GM12878 (cell line): Measurements from ENCODE around the gene DOHH. TPM values are rescaled to one million over a fixed set of nuclear protein-coding genes. Genes with fewer than 3 reads are reported as not detected.

ENCODE experiments used
- ATAC-seq: fragments of 200-7000 bp; cut with Tn5 transposase; 3 replicates; pipeline ENCODE4 v1.9.1; 2020; ENCODE audit warnings: mild to moderate bottlenecking, moderate library complexity
- BruUV-seq: library from RNA; stranded (reverse); fragments of 400-500 nt; replicated peaks from 2 replicates; lab custom pipeline; 2021; lab: Mats Ljungman, UMichigan
- CTCF ChIA-PET: fragments of 300-600 bp; sonication (Branson Sonifier 250); formaldehyde crosslinking; extraction: SDS; loops from one replicate; lab custom pipeline; 2021; ENCODE audit warnings: inconsistent platforms; lab: Yijun Ruan, JAX
- POLR2A ChIA-PET: fragments of 350-600 bp; formaldehyde crosslinking; extraction: SDS; loops from one replicate; lab custom pipeline; 2021; ENCODE audit warnings: inconsistent platforms; lab: Charles Lee
- RAD21 ChIA-PET: fragments of 300-600 bp; sonication (Branson Sonifier 250); formaldehyde crosslinking; loops from one replicate; lab custom pipeline; 2023; ENCODE audit warnings: antibody characterized with exemption; ENCODE audit not compliant: unreplicated experiment; lab: Charles Lee
- SMC1A ChIA-PET: fragments of 300-600 bp; sonication (Branson Sonifier 250); formaldehyde crosslinking; loops from one replicate; lab custom pipeline; 2023; ENCODE audit not compliant: unreplicated experiment, uncharacterized antibody; lab: Charles Lee
- DNase-seq: peaks from one replicate; pipeline ENCODE4 v3.0.0-alpha.2; 2011; ENCODE audit warnings: low read depth, low spot score
- FAIRE-seq: peaks from 3 replicates; lab custom pipeline; 2011; peaks lifted over from hg19 to GRCh38; lab: Jason Lieb, UNC
- H2AFZ ChIP-seq: 2 replicates; pipeline ENCODE4 v1.6.0; 2011; ENCODE audit warnings: low read depth, low read length, control low read depth; ENCODE audit not compliant: control insufficient read depth
- H3K27ac ChIP-seq: 2 replicates; pipeline ENCODE4 v1.5.1; 2011; ENCODE audit warnings: control low read depth; ENCODE audit not compliant: control insufficient read depth, insufficient read depth
- H3K27me3 ChIP-seq, 2 experiments: replicated peaks in 1 of 2; 2 replicates each; pipeline versions ENCODE4 v1.6.0 to v1.6.1; 2011; ENCODE audit warnings: low read length in 1 of 2; ENCODE audit not compliant: control insufficient read depth in 2 of 2, insufficient read depth in 2 of 2
- H3K36me3 ChIP-seq, 2 experiments: 2 replicates each; pipeline ENCODE4 v1.5.1; 2011; ENCODE audit warnings: low read length in 1 of 2; ENCODE audit not compliant: control insufficient read depth in 2 of 2, insufficient read depth in 2 of 2
- H3K4me1 ChIP-seq: 2 replicates; pipeline ENCODE4 v1.6.1; 2011; ENCODE audit warnings: mild to moderate bottlenecking, low read length, moderate library complexity, mixed read lengths; ENCODE audit not compliant: control insufficient read depth, insufficient read depth
- H3K4me2 ChIP-seq: 2 replicates; pipeline ENCODE4 v1.6.0; 2011; ENCODE audit warnings: control low read depth; ENCODE audit not compliant: control insufficient read depth, insufficient read depth
- H3K4me3 ChIP-seq: fragments of 200-600 bp; sonication (generic); 2 replicates; pipeline ENCODE4 v1.5.1; 2016
- H3K79me2 ChIP-seq: 2 replicates; pipeline ENCODE4 v1.6.0; 2011; ENCODE audit warnings: low read length; ENCODE audit not compliant: control insufficient read depth, insufficient read depth
- H3K9ac ChIP-seq: 2 replicates; pipeline ENCODE4 v1.8.0; 2011; ENCODE audit warnings: low read length, control low read depth, mixed read lengths; ENCODE audit not compliant: control insufficient read depth, insufficient read depth
- H3K9me3 ChIP-seq: replicated peaks from 3 replicates; pipeline ENCODE4 v1.5.1; 2011; ENCODE audit warnings: mild to moderate bottlenecking, low read length; ENCODE audit not compliant: control insufficient read depth, insufficient read depth
- H4K20me1 ChIP-seq: 2 replicates; pipeline ENCODE4 v1.6.0; 2011; ENCODE audit not compliant: control insufficient read depth, insufficient read depth
- CBX5 ChIP-seq: sonication (generic); IDR thresholded peaks from 2 replicates; pipeline ENCODE4 v1.6.1; 2016; ENCODE audit warnings: low read depth, moderate library complexity, mild to moderate bottlenecking, inconsistent platforms
- ETV6 ChIP-seq, 2 experiments: fragments of 450-650 bp in 1 of 2; IDR thresholded peaks in 1 of 2; conservative IDR thresholded peaks in 1 of 2; 2 replicates each; pipeline ENCODE4 v1.6.1; 2014; ENCODE audit warnings: antibody characterized with exemption in 1 of 2, borderline replicate concordance in 1 of 2, low read depth in 1 of 2, mild to moderate bottlenecking in 1 of 2, moderate library complexity in 1 of 2
- IRF4 ChIP-seq: IDR thresholded peaks from 2 replicates; pipeline ENCODE4 v1.6.1; 2011; ENCODE audit warnings: low read depth, low read length
- JUND ChIP-seq: IDR thresholded peaks from 2 replicates; pipeline ENCODE4 v1.6.1; 2012; ENCODE audit warnings: low read depth, mild to moderate bottlenecking, low read length, improper control_type of control experiment, moderate library complexity
- KDM1A ChIP-seq: fragments of 200-600 bp; sonication (generic); IDR thresholded peaks from 2 replicates; pipeline ENCODE4 v1.6.1; 2016; ENCODE audit warnings: borderline replicate concordance
- MTA2 ChIP-seq: fragments of 450-650 bp; IDR thresholded peaks from 2 replicates; pipeline ENCODE4 v1.6.1; 2016; ENCODE audit warnings: low read depth, mild to moderate bottlenecking, moderate library complexity
- MYC ChIP-seq: IDR thresholded peaks from 2 replicates; pipeline ENCODE4 v1.6.1; 2011; ENCODE audit warnings: mild to moderate bottlenecking, low read length, moderate library complexity, inconsistent platforms; ENCODE audit not compliant: insufficient read depth, insufficient replicate concordance, insufficient read length, severe bottlenecking
- NFXL1 ChIP-seq: fragments of 450-650 bp; IDR thresholded peaks from 2 replicates; pipeline ENCODE4 v1.6.1; 2017; ENCODE audit warnings: antibody characterized with exemption, mild to moderate bottlenecking, borderline replicate concordance
- NKRF ChIP-seq: fragments of 450-650 bp; conservative IDR thresholded peaks from 2 replicates; pipeline ENCODE4 v1.6.1; 2017; ENCODE audit warnings: mild to moderate bottlenecking, moderate library complexity
- POLR2A ChIP-seq: IDR thresholded peaks from 2 replicates; pipeline ENCODE4 v1.6.1; 2011; ENCODE audit warnings: low read depth, mild to moderate bottlenecking, low read length
- POLR2AphosphoS2 ChIP-seq: IDR thresholded peaks from 2 replicates; pipeline ENCODE4 v1.6.1; 2011; ENCODE audit warnings: low read depth, mild to moderate bottlenecking, low read length, improper control_type of control experiment, moderate library complexity
- SREBF2 ChIP-seq: IDR thresholded peaks from 2 replicates; pipeline ENCODE4 v1.6.1; 2012; ENCODE audit warnings: mild to moderate bottlenecking, low read length
- ZBED1 ChIP-seq: IDR thresholded peaks from 2 replicates; pipeline ENCODE4 v1.6.1; 2016; ENCODE audit warnings: borderline replicate concordance
- ZNF687 ChIP-seq: fragments of 450-650 bp; IDR thresholded peaks from 2 replicates; pipeline ENCODE4 v1.6.1; 2017; ENCODE audit warnings: mild to moderate bottlenecking, moderate library complexity
- WGBS: methylation state at CpG from one replicate; pipeline ENCODE4 v1.1.6; 2016; ENCODE audit warnings: low lambda C conversion rate; ENCODE audit not compliant: insufficient replicate concordance, insufficient coverage; ENCODE audit errors: missing lambda C conversion rate; 5-methylcytosine and 5-hydroxymethylcytosine counted together
- in situ Hi-C: fragments of 300-500 bp; cut with MboI; formaldehyde crosslinking; loops from 9 replicates; pipeline ENCODE4 v1.14.3; 2018; ENCODE audit warnings: mixed read lengths
- intact Hi-C: fragments of 100-400 bp; cut with micrococcal nuclease; formaldehyde crosslinking; loops from one replicate; pipeline ENCODE4 v1.14.2; 2022; ENCODE audit not compliant: unreplicated experiment
- polyA plus RNA-seq, 11 experiments: library from polyadenylated mRNA; depleted of rRNA in 4 of 11; unstranded in 6 of 11; stranded (reverse) in 5 of 11; fragments of >200 nt; fragmentation: Nextera tagmentation in 4 of 11; fragmentation: Illumina TruSeq in 1 of 11; extraction: Ambion mirVana in 4 of 11; extraction: Trizol in 1 of 11; gene quantifications; 1 replicate in 1 of 11; 2 replicates in 10 of 11; pipeline versions ENCODE4 v1.2.1 to v1.2.3, GENCODE V29; 2011 to 2016; ENCODE audit warnings: inconsistent platforms in 2 of 11, missing spikeins in 2 of 11, low read depth in 1 of 11
- total RNA-seq, 4 experiments: library from RNA; depleted of rRNA in 3 of 4; stranded (reverse); fragments of >200 nt in 3 of 4; fragmentation: Illumina TruSeq in 1 of 4; extraction: Trizol in 1 of 4; gene quantifications; 2 replicates each; pipeline versions ENCODE4 v1.2.1 to v1.2.3, GENCODE V29; 2013 to 2021
- TF ChIP-seq, protein P1 (sequence below): IDR thresholded peaks from 2 replicates; pipeline ENCODE4 v1.6.1; 2011; ENCODE audit warnings: borderline replicate concordance, low read depth, mild to moderate bottlenecking, moderate library complexity, mixed read lengths, low read length; ENCODE audit not compliant: insufficient read depth; ENCODE audit errors: extremely low read length

The DOHH gene
- total and polyA plus RNA-seq, 10 of the 15 experiments (the other 5 are each of a cell fraction or from before 2014, with no cell fraction given), result 0.11 to 28.6 (median 11.7) TPM

GRCh38 chr19:3523361-3524077 lies 23.0 kb upstream of the DOHH start:
- POLR2A ChIA-PET, result no interaction called here
- BruUV-seq, result no TSS peak
- H3K36me3 ChIP-seq, result peaks cover 5 to 45% of the 10 kb centered on the region in 2 experiments; a peak in 3 of 4 replicates
- H3K9ac ChIP-seq, result no peak overlapping the region
- ATAC-seq (no peak), FAIRE-seq (no peak), DNase-seq (no peak)
- H3K4me1 ChIP-seq, result no peaks in the 10 kb centered on the region
- H3K27ac ChIP-seq, result no peak overlapping the region
- SMC1A ChIA-PET, result no interaction called here
- WGBS, result 96% methylated on average over 21 of the region's 21 CpGs
- no peaks in the 10 kb centered on the region for H4K20me1 ChIP-seq
- H3K4me3 ChIP-seq, result no peak overlapping the region
- no peaks in the 10 kb centered on the region for H3K9me3 ChIP-seq
- no peak overlapping the region for H3K4me2 ChIP-seq
- in situ Hi-C loops (no loop called here), intact Hi-C loops (no loop called here)
- no peak overlapping the region for H2AFZ ChIP-seq
- CTCF ChIA-PET, result no interaction called here
- H3K79me2 ChIP-seq, result peaks cover 3% of the 10 kb centered on the region
- H3K27me3 ChIP-seq, result no peaks in the 10 kb centered on the region
- no peak for TF ChIP-seq NFXL1
- no peak for TF ChIP-seq CBX5
- TF ChIP-seq POLR2A, result no peak
- TF ChIP-seq POLR2AphosphoS2, result no peak
- no peak for TF ChIP-seq IRF4
- TF ChIP-seq KDM1A, result no peak
- no peak for TF ChIP-seq JUND
- TF ChIP-seq ZBED1, result no peak
- no peak for TF ChIP-seq MTA2
- TF ChIP-seq MYC, result no peak
- TF ChIP-seq SREBF2, result no peak
- TF ChIP-seq ETV6 (conservative IDR thresholded peaks at IDR 0.05 in 1 of 2, IDR thresholded peaks at IDR 0.05 in 1 of 2; ENCODE audit: borderline replicate concordance in 1 of 2, low read depth in 1 of 2), result no peak
- no peak for TF ChIP-seq NKRF
- TF ChIP-seq, protein P1, sequence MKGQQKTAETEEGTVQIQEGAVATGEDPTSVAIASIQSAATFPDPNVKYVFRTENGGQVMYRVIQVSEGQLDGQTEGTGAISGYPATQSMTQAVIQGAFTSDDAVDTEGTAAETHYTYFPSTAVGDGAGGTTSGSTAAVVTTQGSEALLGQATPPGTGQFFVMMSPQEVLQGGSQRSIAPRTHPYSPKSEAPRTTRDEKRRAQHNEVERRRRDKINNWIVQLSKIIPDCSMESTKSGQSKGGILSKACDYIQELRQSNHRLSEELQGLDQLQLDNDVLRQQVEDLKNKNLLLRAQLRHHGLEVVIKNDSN, result no peak
- TF ChIP-seq ZNF687, result no peak
- RAD21 ChIA-PET, result no interaction called here
